ENCODE measurements around the gene ASIC2.

Gene ASIC2

GRCh38 chr17:33218698-33219601 is 74.1 kb downstream of the ASIC2 start:
- DNase-seq, result no peak
- in situ Hi-C loops (cut with MboI; ENCODE audit: low pct_unique_long_range_greater_than_20kb, low sequenced_read_pairs), result no loop called here

GRCh38 chr17:33217891-33218290 is 75.2 kb downstream of the ASIC2 start:
- in situ Hi-C loops (cut with MboI; ENCODE audit: low pct_unique_long_range_greater_than_20kb, low sequenced_read_pairs), result no loop called here

GRCh38 chr17:33214996-33215395 is 78.1 kb downstream of the ASIC2 start:
- in situ Hi-C loops (cut with MboI; ENCODE audit: low pct_unique_long_range_greater_than_20kb, low sequenced_read_pairs), result no loop called here
- no peak for DNase-seq

More at GRCh38 chr17:33217891-33218290, 75.2 kb downstream of the ASIC2 start:
- no peak for DNase-seq

- in situ Hi-C loops (cut with MboI; ENCODE audit: low pct_unique_long_range_greater_than_20kb, low sequenced_read_pairs), result no loop called here
- no peak for DNase-seq
Measured at GRCh38 chr17:33210285-33210684, 82.8 kb downstream of the ASIC2 start.

GRCh38 chr17:33209671-33210070 is 83.4 kb downstream of the ASIC2 start:
- no peak for DNase-seq
- in situ Hi-C loops (cut with MboI; ENCODE audit: low pct_unique_long_range_greater_than_20kb, low sequenced_read_pairs), result no loop called here

DNA sequence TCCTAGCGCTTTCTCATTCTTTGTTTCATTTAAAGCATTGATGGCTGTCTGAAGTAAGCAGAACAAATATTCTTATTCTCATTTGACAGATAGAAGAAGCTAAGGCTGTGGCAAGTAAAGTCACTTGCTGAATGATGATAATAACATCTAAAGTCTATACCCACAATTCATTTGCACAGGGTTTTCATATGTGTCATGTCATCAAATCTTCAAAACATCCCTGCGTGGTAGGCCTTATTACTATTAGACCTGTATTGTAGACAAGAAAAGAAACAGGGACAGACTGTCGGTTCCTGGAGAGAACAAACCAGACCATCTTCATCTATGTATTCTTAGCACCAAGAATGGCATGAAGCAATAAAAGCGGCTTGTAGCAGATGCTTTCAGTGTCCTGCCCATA is 85.9 kb downstream of the ASIC2 start:
- in situ Hi-C loops (cut with MboI; ENCODE audit: low pct_unique_long_range_greater_than_20kb, low sequenced_read_pairs), result no loop called here
- DNase-seq, result no peak

- no peak for DNase-seq
- in situ Hi-C loops (cut with MboI; ENCODE audit: low pct_unique_long_range_greater_than_20kb, low sequenced_read_pairs), result no loop called here
Measured at GRCh38 chr17:33205552-33205951, 87.5 kb downstream of the ASIC2 start.

DNA sequence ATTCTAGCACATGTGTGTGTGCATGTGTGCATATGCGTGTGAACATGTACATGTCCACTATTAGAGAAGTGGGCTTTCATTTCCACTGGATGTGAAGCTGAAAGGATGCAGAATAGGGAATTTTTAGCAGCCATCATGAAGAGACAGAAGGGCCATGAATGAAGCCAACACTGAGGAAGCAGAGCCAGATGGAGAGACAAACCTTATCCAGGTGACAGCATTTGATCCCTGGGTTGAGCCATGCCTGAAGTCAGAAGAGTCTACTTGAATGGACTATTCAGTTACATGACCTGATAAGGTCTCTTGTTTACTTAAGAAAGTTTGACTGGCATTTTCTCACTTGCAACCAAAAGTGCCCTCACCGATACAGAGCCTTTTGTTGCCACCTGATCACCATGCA is 88.4 kb downstream of the ASIC2 start:
- in situ Hi-C loops (cut with MboI; ENCODE audit: low pct_unique_long_range_greater_than_20kb, low sequenced_read_pairs), result no loop called here
- no peak for DNase-seq

DNA sequence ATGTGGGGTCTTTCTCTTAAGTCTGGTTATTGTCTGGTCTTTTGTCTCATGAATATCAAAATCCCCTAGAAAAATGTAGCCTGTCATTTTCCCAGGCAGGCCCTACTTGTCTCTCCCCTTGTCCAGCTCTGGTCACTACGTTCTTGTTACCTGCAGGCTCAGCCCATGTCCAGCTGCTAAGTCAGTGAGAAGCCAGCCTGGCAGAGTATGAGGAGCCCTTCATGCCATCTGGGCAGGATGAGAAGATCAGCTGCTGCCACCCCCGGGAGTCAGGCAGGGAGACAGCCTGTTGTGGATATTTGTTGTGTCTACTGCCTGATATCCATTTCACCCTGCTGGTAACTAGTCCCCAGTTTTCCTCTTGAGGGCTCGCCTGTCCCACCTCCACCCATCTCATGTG is 88.9 kb downstream of the ASIC2 start:
- in situ Hi-C loops (cut with MboI; ENCODE audit: low pct_unique_long_range_greater_than_20kb, low sequenced_read_pairs), result no loop called here
- DNase-seq, result no peak

GRCh38 chr17:33202796-33203495 is 90.1 kb downstream of the ASIC2 start:
- in situ Hi-C loops (cut with MboI; ENCODE audit: low pct_unique_long_range_greater_than_20kb, low sequenced_read_pairs), result no loop called here

DNA sequence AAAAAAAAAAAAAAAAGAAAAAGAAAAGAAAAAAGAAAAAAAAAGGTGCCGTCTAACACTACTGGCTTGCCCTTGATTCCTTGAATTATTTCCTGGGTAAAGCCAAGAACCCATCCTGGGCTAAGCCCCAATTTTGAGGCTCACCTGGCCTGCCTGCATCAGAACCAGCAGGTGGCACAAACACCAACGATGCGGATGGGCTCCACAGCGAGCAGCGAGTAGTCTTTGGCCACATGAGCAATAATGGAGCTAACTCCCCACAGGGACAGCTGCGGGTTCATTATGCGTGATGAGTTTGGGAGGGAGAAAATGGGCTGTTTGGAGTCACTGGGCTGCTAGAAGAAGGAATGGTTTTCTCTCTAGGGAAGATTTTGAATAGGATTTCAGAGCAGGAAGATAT is 91.1 kb downstream of the ASIC2 start:
- DNase-seq, result no peak
- in situ Hi-C loops (cut with MboI; ENCODE audit: low pct_unique_long_range_greater_than_20kb, low sequenced_read_pairs), result no loop called here

More at GRCh38 chr17:33202796-33203495, 90.1 kb downstream of the ASIC2 start:
- DNase-seq, result no peak

- no peak for DNase-seq
- in situ Hi-C loops (cut with MboI; ENCODE audit: low pct_unique_long_range_greater_than_20kb, low sequenced_read_pairs), result no loop called here
Measured at GRCh38 chr17:33201283-33201682, 91.8 kb downstream of the ASIC2 start.

- in situ Hi-C loops (cut with MboI; ENCODE audit: low pct_unique_long_range_greater_than_20kb, low sequenced_read_pairs), result no loop called here
- no peak for DNase-seq
Measured at GRCh38 chr17:33200587-33200986, 92.5 kb downstream of the ASIC2 start.

DNA sequence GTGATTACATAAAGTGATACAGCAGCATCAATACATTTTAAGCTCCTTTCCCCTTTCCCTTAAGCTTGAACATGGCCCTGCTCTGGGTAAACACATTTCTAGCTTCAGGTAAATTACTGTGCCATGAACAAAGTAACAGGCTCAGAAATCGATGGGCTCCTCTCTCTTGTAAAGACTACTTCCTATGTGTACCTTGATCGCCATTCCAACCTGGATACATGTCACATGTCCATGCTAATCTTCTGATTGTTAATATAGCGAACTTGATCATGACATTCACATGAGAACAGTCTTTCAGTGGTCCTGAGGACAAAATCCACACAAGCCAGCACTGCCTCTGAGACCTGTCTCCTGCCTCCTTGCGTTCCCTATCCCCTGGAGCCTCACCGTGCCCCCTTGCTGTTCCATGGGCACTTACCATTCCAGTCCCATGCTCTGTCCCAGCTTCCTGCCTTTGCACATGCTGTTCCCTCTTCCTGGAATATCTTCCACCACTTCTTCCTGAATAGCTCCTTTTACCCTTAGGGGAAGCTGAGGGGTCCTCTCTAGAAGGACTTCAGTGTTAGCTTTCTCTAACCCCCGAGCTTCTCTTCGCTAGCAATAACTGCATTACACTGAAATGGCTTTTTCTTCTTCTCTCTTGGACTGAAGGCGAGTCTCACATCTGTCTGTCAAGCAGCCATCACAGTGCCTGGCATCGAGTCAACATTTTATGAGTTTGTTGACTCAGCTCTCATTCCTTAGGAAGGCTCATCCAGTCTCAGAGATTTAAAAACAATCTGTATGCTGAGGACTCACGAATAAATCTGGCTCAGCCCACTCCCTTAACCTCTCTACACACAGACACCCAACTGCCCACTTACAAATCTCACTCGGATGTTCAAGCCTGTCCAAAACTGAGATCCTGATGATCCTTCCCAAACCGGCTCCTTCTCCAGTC is 93.3 kb downstream of the ASIC2 start:
- in situ Hi-C loops (cut with MboI; ENCODE audit: low pct_unique_long_range_greater_than_20kb, low sequenced_read_pairs), result no loop called here
- DNase-seq, result no peak

- in situ Hi-C loops (cut with MboI; ENCODE audit: low pct_unique_long_range_greater_than_20kb, low sequenced_read_pairs), result no loop called here
- no peak for DNase-seq
Measured at GRCh38 chr17:33198954-33199353, 94.1 kb downstream of the ASIC2 start.

- in situ Hi-C loops (cut with MboI; ENCODE audit: low pct_unique_long_range_greater_than_20kb, low sequenced_read_pairs), result no loop called here
- no peak for DNase-seq
Measured at GRCh38 chr17:33197342-33197741, 95.8 kb downstream of the ASIC2 start.

- in situ Hi-C loops (cut with MboI; ENCODE audit: low pct_unique_long_range_greater_than_20kb, low sequenced_read_pairs), result no loop called here
- DNase-seq, result no peak
Measured at GRCh38 chr17:33196883-33197282, 96.2 kb downstream of the ASIC2 start.

GRCh38 chr17:33192951-33193911 is 99.9 kb downstream of the ASIC2 start:
- no peak for DNase-seq
- in situ Hi-C loops (cut with MboI; ENCODE audit: low pct_unique_long_range_greater_than_20kb, low sequenced_read_pairs), result no loop called here

Measured in KBM-7 (cell line).